ENCODE measurements around the gene PSMD13. TPM values are rescaled to one million over a fixed set of nuclear protein-coding genes. Genes with fewer than 3 reads are reported as not detected.

Gene PSMD13
- total and polyA plus RNA-seq, 2 of the 13 experiments (the other 11 are each of a cell fraction or from before 2014, with no cell fraction given) = 83.0 to 117 TPM

DNA sequence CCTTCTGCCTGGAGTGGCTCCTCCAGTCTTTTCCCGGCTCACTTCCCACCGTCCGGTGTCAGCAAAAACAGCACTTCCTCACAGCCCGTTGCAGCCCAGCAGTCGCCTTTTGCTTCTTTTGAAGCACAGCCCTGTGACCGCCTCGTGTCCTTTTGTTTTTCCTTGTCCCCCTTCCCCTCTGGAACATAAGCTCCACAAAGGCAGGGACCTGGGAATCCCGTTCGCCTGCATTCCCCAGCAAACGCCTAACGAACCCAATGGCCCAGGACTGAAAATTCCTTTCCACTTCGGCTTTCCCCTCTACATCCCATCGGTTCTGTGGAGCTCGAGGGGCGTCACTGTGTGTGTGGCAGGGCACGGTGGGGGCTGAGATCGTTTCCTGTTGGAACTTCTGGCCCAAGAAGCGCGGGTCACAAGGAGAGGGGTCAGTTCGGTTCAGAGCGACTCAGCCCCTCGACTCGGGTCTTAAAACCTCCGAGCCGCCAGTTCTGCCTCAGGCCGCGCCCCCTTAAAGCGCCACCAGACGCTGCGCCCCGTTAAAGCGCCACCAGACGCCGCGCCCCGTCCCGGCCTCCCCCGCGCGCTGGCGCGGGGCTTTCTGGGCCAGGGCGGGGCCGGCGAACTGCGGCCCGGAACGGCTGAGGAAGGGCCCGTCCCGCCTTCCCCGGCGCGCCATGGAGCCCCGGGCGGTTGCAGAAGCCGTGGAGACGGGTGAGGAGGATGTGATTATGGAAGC, 28.4 kb upstream of the PSMD13 start (continued):
- TF ChIP-seq, protein P1, sequence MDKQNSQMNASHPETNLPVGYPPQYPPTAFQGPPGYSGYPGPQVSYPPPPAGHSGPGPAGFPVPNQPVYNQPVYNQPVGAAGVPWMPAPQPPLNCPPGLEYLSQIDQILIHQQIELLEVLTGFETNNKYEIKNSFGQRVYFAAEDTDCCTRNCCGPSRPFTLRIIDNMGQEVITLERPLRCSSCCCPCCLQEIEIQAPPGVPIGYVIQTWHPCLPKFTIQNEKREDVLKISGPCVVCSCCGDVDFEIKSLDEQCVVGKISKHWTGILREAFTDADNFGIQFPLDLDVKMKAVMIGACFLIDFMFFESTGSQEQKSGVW (CRISPR knock-in tag; IDR thresholded peaks at IDR 0.05; ENCODE audit: borderline replicate concordance) = no peak
- TF ChIP-seq POLR2AphosphoS2 (IDR thresholded peaks at IDR 0.05; ENCODE audit: low read depth, low read length) = no peak
- TF ChIP-seq JDP2 (CRISPR knock-in tag; IDR thresholded peaks at IDR 0.05; ENCODE audit: borderline replicate concordance) = no peak; the same call in 1 of the 2 replicates
- TF ChIP-seq CREM (IDR thresholded peaks at IDR 0.05) = no peak
- no peak for TF ChIP-seq CREM (CRISPR knock-in tag; IDR thresholded peaks at IDR 0.05)
- TF ChIP-seq, protein P2, sequence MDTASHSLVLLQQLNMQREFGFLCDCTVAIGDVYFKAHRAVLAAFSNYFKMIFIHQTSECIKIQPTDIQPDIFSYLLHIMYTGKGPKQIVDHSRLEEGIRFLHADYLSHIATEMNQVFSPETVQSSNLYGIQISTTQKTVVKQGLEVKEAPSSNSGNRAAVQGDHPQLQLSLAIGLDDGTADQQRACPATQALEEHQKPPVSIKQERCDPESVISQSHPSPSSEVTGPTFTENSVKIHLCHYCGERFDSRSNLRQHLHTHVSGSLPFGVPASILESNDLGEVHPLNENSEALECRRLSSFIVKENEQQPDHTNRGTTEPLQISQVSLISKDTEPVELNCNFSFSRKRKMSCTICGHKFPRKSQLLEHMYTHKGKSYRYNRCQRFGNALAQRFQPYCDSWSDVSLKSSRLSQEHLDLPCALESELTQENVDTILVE (CRISPR knock-in tag; IDR thresholded peaks at IDR 0.05) = peak; percentile 22; the same call in 1 of the 2 replicates
- TF ChIP-seq ZNF616 (CRISPR knock-in tag; IDR thresholded peaks at IDR 0.05; ENCODE audit: low read depth) = no peak
- TF ChIP-seq, protein P3, sequence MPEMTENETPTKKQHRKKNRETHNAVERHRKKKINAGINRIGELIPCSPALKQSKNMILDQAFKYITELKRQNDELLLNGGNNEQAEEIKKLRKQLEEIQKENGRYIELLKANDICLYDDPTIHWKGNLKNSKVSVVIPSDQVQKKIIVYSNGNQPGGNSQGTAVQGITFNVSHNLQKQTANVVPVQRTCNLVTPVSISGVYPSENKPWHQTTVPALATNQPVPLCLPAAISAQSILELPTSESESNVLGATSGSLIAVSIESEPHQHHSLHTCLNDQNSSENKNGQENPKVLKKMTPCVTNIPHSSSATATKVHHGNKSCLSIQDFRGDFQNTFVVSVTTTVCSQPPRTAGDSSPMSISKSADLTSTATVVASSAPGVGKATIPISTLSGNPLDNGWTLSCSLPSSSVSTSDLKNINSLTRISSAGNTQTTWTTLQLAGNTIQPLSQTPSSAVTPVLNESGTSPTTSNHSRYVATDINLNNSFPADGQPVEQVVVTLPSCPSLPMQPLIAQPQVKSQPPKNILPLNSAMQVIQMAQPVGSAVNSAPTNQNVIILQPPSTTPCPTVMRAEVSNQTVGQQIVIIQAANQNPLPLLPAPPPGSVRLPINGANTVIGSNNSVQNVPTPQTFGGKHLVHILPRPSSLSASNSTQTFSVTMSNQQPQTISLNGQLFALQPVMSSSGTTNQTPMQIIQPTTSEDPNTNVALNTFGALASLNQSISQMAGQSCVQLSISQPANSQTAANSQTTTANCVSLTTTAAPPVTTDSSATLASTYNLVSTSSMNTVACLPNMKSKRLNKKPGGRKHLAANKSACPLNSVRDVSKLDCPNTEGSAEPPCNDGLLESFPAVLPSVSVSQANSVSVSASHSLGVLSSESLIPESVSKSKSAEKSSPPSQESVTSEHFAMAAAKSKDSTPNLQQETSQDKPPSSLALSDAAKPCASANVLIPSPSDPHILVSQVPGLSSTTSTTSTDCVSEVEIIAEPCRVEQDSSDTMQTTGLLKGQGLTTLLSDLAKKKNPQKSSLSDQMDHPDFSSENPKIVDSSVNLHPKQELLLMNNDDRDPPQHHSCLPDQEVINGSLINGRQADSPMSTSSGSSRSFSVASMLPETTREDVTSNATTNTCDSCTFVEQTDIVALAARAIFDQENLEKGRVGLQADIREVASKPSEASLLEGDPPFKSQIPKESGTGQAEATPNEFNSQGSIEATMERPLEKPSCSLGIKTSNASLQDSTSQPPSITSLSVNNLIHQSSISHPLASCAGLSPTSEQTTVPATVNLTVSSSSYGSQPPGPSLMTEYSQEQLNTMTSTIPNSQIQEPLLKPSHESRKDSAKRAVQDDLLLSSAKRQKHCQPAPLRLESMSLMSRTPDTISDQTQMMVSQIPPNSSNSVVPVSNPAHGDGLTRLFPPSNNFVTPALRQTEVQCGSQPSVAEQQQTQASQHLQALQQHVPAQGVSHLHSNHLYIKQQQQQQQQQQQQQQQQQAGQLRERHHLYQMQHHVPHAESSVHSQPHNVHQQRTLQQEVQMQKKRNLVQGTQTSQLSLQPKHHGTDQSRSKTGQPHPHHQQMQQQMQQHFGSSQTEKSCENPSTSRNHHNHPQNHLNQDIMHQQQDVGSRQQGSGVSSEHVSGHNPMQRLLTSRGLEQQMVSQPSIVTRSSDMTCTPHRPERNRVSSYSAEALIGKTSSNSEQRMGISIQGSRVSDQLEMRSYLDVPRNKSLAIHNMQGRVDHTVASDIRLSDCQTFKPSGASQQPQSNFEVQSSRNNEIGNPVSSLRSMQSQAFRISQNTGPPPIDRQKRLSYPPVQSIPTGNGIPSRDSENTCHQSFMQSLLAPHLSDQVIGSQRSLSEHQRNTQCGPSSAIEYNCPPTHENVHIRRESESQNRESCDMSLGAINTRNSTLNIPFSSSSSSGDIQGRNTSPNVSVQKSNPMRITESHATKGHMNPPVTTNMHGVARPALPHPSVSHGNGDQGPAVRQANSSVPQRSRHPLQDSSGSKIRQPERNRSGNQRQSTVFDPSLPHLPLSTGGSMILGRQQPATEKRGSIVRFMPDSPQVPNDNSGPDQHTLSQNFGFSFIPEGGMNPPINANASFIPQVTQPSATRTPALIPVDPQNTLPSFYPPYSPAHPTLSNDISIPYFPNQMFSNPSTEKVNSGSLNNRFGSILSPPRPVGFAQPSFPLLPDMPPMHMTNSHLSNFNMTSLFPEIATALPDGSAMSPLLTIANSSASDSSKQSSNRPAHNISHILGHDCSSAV (CRISPR knock-in tag; IDR thresholded peaks at IDR 0.05; ENCODE audit: borderline replicate concordance) = no peak
- TF ChIP-seq, protein P4, sequence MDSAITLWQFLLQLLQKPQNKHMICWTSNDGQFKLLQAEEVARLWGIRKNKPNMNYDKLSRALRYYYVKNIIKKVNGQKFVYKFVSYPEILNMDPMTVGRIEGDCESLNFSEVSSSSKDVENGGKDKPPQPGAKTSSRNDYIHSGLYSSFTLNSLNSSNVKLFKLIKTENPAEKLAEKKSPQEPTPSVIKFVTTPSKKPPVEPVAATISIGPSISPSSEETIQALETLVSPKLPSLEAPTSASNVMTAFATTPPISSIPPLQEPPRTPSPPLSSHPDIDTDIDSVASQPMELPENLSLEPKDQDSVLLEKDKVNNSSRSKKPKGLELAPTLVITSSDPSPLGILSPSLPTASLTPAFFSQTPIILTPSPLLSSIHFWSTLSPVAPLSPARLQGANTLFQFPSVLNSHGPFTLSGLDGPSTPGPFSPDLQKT (CRISPR knock-in tag; IDR thresholded peaks at IDR 0.05; ENCODE audit: borderline replicate concordance) = no peak
- no peak for TF ChIP-seq ZFP82 (CRISPR knock-in tag; IDR thresholded peaks at IDR 0.05; ENCODE audit: borderline replicate concordance)
- TF ChIP-seq HOXA5 (CRISPR knock-in tag; IDR thresholded peaks at IDR 0.05) = no peak
- TF ChIP-seq, protein P5, sequence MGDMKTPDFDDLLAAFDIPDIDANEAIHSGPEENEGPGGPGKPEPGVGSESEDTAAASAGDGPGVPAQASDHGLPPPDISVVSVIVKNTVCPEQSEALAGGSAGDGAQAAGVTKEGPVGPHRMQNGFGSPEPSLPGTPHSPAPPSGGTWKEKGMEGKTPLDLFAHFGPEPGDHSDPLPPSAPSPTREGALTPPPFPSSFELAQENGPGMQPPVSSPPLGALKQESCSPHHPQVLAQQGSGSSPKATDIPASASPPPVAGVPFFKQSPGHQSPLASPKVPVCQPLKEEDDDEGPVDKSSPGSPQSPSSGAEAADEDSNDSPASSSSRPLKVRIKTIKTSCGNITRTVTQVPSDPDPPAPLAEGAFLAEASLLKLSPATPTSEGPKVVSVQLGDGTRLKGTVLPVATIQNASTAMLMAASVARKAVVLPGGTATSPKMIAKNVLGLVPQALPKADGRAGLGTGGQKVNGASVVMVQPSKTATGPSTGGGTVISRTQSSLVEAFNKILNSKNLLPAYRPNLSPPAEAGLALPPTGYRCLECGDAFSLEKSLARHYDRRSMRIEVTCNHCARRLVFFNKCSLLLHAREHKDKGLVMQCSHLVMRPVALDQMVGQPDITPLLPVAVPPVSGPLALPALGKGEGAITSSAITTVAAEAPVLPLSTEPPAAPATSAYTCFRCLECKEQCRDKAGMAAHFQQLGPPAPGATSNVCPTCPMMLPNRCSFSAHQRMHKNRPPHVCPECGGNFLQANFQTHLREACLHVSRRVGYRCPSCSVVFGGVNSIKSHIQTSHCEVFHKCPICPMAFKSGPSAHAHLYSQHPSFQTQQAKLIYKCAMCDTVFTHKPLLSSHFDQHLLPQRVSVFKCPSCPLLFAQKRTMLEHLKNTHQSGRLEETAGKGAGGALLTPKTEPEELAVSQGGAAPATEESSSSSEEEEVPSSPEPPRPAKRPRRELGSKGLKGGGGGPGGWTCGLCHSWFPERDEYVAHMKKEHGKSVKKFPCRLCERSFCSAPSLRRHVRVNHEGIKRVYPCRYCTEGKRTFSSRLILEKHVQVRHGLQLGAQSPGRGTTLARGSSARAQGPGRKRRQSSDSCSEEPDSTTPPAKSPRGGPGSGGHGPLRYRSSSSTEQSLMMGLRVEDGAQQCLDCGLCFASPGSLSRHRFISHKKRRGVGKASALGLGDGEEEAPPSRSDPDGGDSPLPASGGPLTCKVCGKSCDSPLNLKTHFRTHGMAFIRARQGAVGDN (CRISPR knock-in tag; IDR thresholded peaks at IDR 0.05) = peak; percentile 56; the same call in 1 of the 2 replicates
- no peak for TF ChIP-seq ZNF446 (CRISPR knock-in tag; IDR thresholded peaks at IDR 0.05)

All from HepG2 (cell line).